Neuronal stem cell (in vitro differentiated cells): Measurements from ENCODE around the gene NUP62CL.

Source experiments
- DNase-seq: peaks from one replicate; pipeline ENCODE4 v3.0.0-alpha.2; 2013; ENCODE audit warnings: low spot score
- H2AFZ ChIP-seq: one replicate; pipeline ENCODE4 v1.6.1; 2013; ENCODE audit warnings: mild to moderate bottlenecking, low read length, inconsistent platforms
- H2AK5ac ChIP-seq: 2 replicates; pipeline ENCODE4 v1.6.1; 2013; ENCODE audit warnings: low read depth, mild to moderate bottlenecking, inconsistent platforms, low read length, moderate library complexity, mixed read lengths
- H2BK120ac ChIP-seq: 2 replicates; pipeline ENCODE4 v1.6.1; 2013; ENCODE audit warnings: low read depth, mild to moderate bottlenecking, inconsistent platforms, low read length, moderate library complexity, mixed read lengths
- H2BK12ac ChIP-seq: one replicate; pipeline ENCODE4 v1.6.1; 2013; ENCODE audit warnings: low read length, inconsistent platforms
- H2BK15ac ChIP-seq: 2 replicates; pipeline ENCODE4 v1.6.1; 2013; ENCODE audit warnings: mild to moderate bottlenecking, low read length, inconsistent platforms, mixed read lengths
- H2BK5ac ChIP-seq: one replicate; pipeline ENCODE4 v1.6.1; 2013; ENCODE audit warnings: inconsistent platforms, mild to moderate bottlenecking, low read length, moderate library complexity
- H3K14ac ChIP-seq: one replicate; pipeline ENCODE4 v1.6.1; 2013; ENCODE audit warnings: low read length, inconsistent platforms
- H3K18ac ChIP-seq: 2 replicates; pipeline ENCODE4 v1.6.1; 2013; ENCODE audit warnings: low read length, inconsistent platforms
- H3K23ac ChIP-seq: 2 replicates; pipeline ENCODE4 v1.6.1; 2013; ENCODE audit warnings: low read depth, mild to moderate bottlenecking, mixed read lengths, low read length, inconsistent platforms; ENCODE audit not compliant: poor library complexity
- H3K27ac ChIP-seq: replicated peaks from 3 replicates; pipeline ENCODE4 v1.5.1; 2013; ENCODE audit warnings: low read length, inconsistent platforms
- H3K27me3 ChIP-seq, 3 experiments: 2 replicates each; pipeline ENCODE4 v1.6.1; 2013; ENCODE audit warnings: low read length in 3 of 3, mild to moderate bottlenecking in 2 of 3, inconsistent platforms in 1 of 3, low read depth in 1 of 3, mixed read lengths in 1 of 3, moderate library complexity in 1 of 3; ENCODE audit not compliant: control insufficient read depth in 3 of 3, insufficient read depth in 3 of 3
- H3K36me3 ChIP-seq, 2 donors: replicated peaks in 1 of 2; 2 replicates each; pipeline ENCODE4 v1.6.1; 2013; ENCODE audit warnings: low read length in 2 of 2; ENCODE audit not compliant: control insufficient read depth in 2 of 2, insufficient read depth in 2 of 2
- H3K4ac ChIP-seq: 2 replicates; pipeline ENCODE4 v1.6.1; 2013; ENCODE audit warnings: inconsistent platforms, mild to moderate bottlenecking, low read length, moderate library complexity
- H3K4me1 ChIP-seq, 2 donors: 1 replicate in 1 of 2; 2 replicates in 1 of 2; pipeline ENCODE4 v1.6.1; 2013; ENCODE audit warnings: low read length in 2 of 2, low read depth in 1 of 2; ENCODE audit not compliant: control insufficient read depth in 2 of 2, insufficient read depth in 1 of 2
- H3K4me2 ChIP-seq: one replicate; pipeline ENCODE4 v1.6.1; 2013; ENCODE audit warnings: mild to moderate bottlenecking, low read length, inconsistent platforms; ENCODE audit not compliant: insufficient read depth, poor library complexity, severe bottlenecking
- H3K4me3 ChIP-seq, 2 donors: 2 replicates each; pipeline ENCODE4 v1.5.1; 2013; ENCODE audit warnings: low read length in 2 of 2, mild to moderate bottlenecking in 2 of 2, inconsistent platforms in 1 of 2, moderate library complexity in 1 of 2
- H3K79me1 ChIP-seq: one replicate; pipeline ENCODE4 v1.6.1; 2013; ENCODE audit warnings: low read depth, mild to moderate bottlenecking, inconsistent platforms, low read length, moderate library complexity
- H3K9ac ChIP-seq: one replicate; pipeline ENCODE4 v1.6.1; 2013; ENCODE audit warnings: mild to moderate bottlenecking, low read depth, low read length, inconsistent platforms; ENCODE audit not compliant: poor library complexity
- H3K9me3 ChIP-seq, 2 donors: replicated peaks in 1 of 2; 2 replicates each; pipeline versions ENCODE3 to v1.6.1; 2013; ENCODE audit warnings: low read length in 2 of 2, mild to moderate bottlenecking in 2 of 2, inconsistent platforms in 1 of 2, low read depth in 1 of 2, mixed read lengths in 1 of 2, moderate library complexity in 1 of 2; ENCODE audit not compliant: control insufficient read depth in 2 of 2, insufficient read depth in 1 of 2
- H4K8ac ChIP-seq: one replicate; pipeline ENCODE4 v1.6.1; 2013; ENCODE audit warnings: low read depth, mild to moderate bottlenecking, inconsistent platforms, low read length, moderate library complexity
- H4K91ac ChIP-seq: one replicate; pipeline ENCODE4 v1.6.1; 2013; ENCODE audit warnings: low read length, low read depth, mild to moderate bottlenecking, inconsistent platforms; ENCODE audit not compliant: poor library complexity
- WGBS, 2 donors: extraction: QIAGEN DNeasy Blood & Tissue Kit; methylation state at CpG; one replicate each; pipeline ENCODE4 v1.1.7; 2013; ENCODE audit warnings: missing lambda C conversion rate in 2 of 2, mixed read lengths in 1 of 2; ENCODE audit not compliant: insufficient read length in 2 of 2, insufficient replicate concordance in 1 of 2; ENCODE audit errors: extremely low coverage in 2 of 2; 5-methylcytosine and 5-hydroxymethylcytosine counted together

Gene NUP62CL

DNA sequence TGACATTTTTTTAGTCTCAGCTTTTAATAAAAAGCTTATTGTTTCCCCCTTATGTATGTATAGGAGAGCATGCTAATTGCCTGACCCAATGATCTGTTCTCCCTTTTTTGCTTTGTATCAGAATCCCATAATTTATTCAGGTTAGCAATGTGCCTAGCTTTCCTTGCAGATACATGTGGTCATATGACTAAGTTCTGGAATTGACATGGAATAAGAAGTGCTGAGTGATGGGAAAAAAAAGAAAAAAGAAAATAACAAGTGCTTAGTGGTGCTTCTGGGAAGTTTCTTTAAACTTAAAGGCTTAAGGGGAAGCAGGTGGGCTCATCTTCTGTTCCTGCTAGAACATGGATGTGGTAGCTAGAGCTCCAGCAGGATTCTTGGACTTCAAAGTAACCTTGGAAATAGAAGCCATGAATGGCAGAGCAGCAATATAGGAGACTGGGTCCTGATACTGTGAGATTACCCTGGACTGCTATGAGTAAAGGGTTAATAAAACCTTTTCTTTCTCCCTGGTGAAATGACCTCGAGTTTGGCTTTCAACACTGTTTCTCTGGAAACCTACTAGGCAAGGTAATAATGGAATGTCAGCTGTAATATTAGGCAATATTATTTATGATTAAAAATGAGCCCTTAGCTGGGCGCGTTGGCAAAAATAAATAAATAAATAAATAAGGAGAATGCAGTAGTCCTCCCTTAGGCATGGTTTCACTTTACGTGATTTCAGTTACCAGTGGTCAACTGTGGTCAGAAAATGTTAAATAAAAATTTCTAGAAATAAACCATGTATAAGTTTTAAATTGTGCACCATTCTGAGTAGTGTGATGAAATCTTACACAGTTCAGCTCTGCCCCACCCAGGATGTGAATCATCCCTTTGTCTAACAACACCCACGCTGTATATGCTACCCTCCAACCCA, 70.9 kb downstream of the NUP62CL start:
- Histone ChIP-seq H3K18ac (no peak overlapping the region), H4K8ac (no peak overlapping the region), H3K23ac (no peak overlapping the region), H3K27me3 (no peaks in the 10 kb centered on the region), H2BK120ac (no peak overlapping the region), H3K27ac (no peak overlapping the region), H3K4me3 (no peak overlapping the region), H2BK15ac (no peak overlapping the region), H3K79me1 (no peaks in the 10 kb centered on the region), H2BK12ac (no peak overlapping the region), H3K14ac (no peak overlapping the region), H3K4ac (no peak overlapping the region), H3K9ac (no peak overlapping the region), H2AFZ (no peak overlapping the region), H3K4me1 (no peaks in the 10 kb centered on the region), H3K9me3 (no peaks in the 10 kb centered on the region), H4K91ac (no peak overlapping the region), H3K36me3 (peaks cover 0 to 5% of the 10 kb centered on the region in 2 donors), H2AK5ac (no peak overlapping the region), H2BK5ac (no peak overlapping the region), H3K4me2 (no peak overlapping the region)
- DNase-seq = no peak
- no CpG with 5 or more reads among the region's 5 CpGs for WGBS, 2 donors

DNA sequence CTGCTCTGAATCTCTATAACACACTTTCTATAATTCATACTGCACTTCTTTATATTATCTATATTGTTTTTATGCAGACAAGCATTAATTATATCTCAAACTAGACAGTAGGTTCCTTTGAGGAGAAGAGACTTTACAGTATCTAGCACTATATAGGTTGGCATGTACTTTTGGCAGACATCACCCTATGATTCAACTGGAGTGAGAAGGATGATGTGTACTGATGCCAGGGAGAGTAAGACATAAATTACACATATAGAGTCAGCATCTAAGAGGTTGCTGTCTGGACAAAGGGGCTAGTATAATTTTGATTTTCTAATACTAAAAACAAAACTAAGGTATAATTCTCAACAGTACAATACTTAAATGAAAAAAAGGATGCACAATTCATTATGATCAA, 82.5 kb downstream of the NUP62CL start:
- Histone ChIP-seq H2BK15ac (no peak overlapping the region), H2BK5ac (no peak overlapping the region)
- DNase-seq = no peak

DNA sequence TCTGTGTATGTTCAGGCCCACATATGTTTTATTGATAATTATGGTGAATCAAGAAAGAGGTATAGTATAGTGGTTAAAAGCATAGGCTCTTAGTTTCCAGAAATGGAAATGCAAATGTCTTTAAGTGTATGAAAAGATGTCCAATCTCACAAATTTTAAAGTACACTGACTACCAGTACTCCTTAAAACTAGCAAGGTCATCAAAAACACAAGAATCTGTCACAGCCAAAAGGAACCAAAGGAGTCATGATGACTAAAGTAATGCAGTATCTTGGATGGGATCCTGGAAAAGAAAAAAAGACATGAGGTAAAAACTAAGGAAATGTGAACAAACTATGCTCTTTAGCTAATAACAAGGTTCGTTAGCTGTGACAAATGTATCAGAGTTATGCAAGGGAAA, 87.0 kb downstream of the NUP62CL start:
- no peaks in the 10 kb centered on the region for H3K9me3 ChIP-seq
- no peak overlapping the region for H4K8ac ChIP-seq
- peaks cover 2% of the 10 kb centered on the region for H3K79me1 ChIP-seq
- peaks cover 5 to 26% of the 10 kb centered on the region in 2 donors for H3K36me3 ChIP-seq
- no peak overlapping the region for H3K27ac ChIP-seq
- H2AFZ ChIP-seq = peak overlapping the region; percentile 85
- no peak overlapping the region for H2BK120ac ChIP-seq
- WGBS, 2 donors = no CpG with 5 or more reads among the region's 1 CpG
- H3K23ac ChIP-seq = no peak overlapping the region
- H3K4me1 ChIP-seq = no peaks in the 10 kb centered on the region
- no peak overlapping the region for H3K9ac ChIP-seq
- no peak overlapping the region for H2AK5ac ChIP-seq
- no peak overlapping the region for H3K14ac ChIP-seq
- no peak overlapping the region for H4K91ac ChIP-seq
- H3K4me3 ChIP-seq = no peak overlapping the region
- no peak overlapping the region for H3K4me2 ChIP-seq
- H3K18ac ChIP-seq = no peak overlapping the region
- DNase-seq = no peak
- H3K4ac ChIP-seq = no peak overlapping the region
- no peak overlapping the region for H2BK15ac ChIP-seq
- no peaks in the 10 kb centered on the region for H3K27me3 ChIP-seq
- H2BK5ac ChIP-seq = no peak overlapping the region
- H2BK12ac ChIP-seq = no peak overlapping the region

More for the DNA sequence above, 82.5 kb downstream of the NUP62CL start:
- Histone ChIP-seq H2BK12ac (no peak overlapping the region), H3K4me1 (no peaks in the 10 kb centered on the region), H4K8ac (no peak overlapping the region), H3K27me3 (no peaks in the 10 kb centered on the region), H3K23ac (no peak overlapping the region), H2AK5ac (no peak overlapping the region), H3K36me3 (no peaks in the 10 kb centered on the region), H4K91ac (no peak overlapping the region), H3K9ac (no peak overlapping the region), H2BK120ac (no peak overlapping the region), H2AFZ (no peak overlapping the region), H3K4ac (no peak overlapping the region), H3K4me2 (no peak overlapping the region), H3K27ac (no peak overlapping the region), H3K4me3 (no peak overlapping the region), H3K18ac (no peak overlapping the region), H3K79me1 (no peaks in the 10 kb centered on the region), H3K14ac (no peak overlapping the region), H3K9me3 (no peaks in the 10 kb centered on the region)

DNA sequence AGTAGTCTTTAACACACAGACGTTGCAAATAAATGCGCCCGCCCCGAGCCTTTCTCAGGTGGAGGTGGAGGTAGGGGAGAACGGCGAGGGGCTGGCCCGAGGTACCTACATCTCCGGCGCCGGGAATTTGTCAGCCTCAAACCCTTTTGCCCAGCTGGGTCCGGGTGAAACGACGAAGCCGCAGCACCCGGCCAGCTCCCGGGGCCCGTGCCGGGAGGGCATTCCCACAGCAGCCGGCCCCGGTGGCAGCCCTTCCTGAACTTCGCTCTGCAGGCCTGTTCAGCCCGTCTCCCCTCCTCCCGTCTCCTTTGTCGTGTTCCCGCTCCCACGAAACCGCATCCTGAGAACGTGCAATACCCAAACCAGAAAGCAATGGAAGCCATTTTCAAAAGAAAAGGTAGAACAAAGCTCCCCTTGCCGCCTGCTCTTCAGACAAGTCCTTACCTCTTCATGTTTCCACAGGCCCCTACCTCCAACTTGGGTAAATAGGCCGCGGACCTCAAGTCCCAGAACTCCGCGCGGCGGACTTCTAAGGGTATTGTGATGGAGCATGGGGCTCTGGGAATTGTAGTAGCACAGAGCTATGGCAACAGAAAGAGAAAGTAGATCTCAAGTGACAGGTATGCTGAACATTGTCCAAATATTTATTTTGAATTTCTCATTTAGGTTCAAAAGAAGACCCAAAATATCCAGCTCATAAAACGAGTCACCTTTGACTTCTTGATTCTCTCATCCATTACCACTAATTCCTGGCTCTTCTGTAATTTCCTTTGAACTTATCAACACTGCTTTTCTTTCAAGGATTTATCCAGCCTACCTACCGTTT, 87.7 kb downstream of the NUP62CL start, which contains the start of gene RBM41:
Gene RBM41, minus strand, starts transcription at position 501 of the 826 bp plus-strand sequence. Its CDS starts 49 bp downstream, at position 452.
- H2AK5ac ChIP-seq = no peak within 1 kb of the TSS
- no peak within 1 kb of the TSS for H3K4ac ChIP-seq
- H2BK12ac ChIP-seq = no peak within 1 kb of the TSS
- H3K27me3 ChIP-seq = no peaks in the 10 kb centered on the region
- H3K4me1 ChIP-seq = no peaks in the 10 kb centered on the region
- no peak within 1 kb of the TSS for H2BK15ac ChIP-seq
- no peak within 1 kb of the TSS for H3K9ac ChIP-seq
- peak within 1 kb of the TSS; percentile 85 for H2AFZ ChIP-seq
- peak; percentile 30 for DNase-seq
- H3K9me3 ChIP-seq = no peaks in the 10 kb centered on the region
- no peak within 1 kb of the TSS for H4K8ac ChIP-seq
- H3K36me3 ChIP-seq = peaks cover 5 to 34% of the 10 kb centered on the region in 2 donors
- no peak within 1 kb of the TSS for H2BK5ac ChIP-seq
- peak within 1 kb of the TSS; percentile 76 for H3K18ac ChIP-seq
- H3K79me1 ChIP-seq = peaks cover 2% of the 10 kb centered on the region
- no peak within 1 kb of the TSS for H3K14ac ChIP-seq
- H3K4me2 ChIP-seq = peak within 1 kb of the TSS; percentile 33
- peak within 1 kb of the TSS; percentile 61 to 93 for H3K4me3 ChIP-seq
- no peak within 1 kb of the TSS for H3K27ac ChIP-seq
- no peak within 1 kb of the TSS for H4K91ac ChIP-seq
- no peak within 1 kb of the TSS for H3K23ac ChIP-seq
- H2BK120ac ChIP-seq = no peak within 1 kb of the TSS
- no CpG with 5 or more reads among the region's 37 CpGs for WGBS, 2 donors
